Measurements from ENCODE around the gene EYS.

DNA sequence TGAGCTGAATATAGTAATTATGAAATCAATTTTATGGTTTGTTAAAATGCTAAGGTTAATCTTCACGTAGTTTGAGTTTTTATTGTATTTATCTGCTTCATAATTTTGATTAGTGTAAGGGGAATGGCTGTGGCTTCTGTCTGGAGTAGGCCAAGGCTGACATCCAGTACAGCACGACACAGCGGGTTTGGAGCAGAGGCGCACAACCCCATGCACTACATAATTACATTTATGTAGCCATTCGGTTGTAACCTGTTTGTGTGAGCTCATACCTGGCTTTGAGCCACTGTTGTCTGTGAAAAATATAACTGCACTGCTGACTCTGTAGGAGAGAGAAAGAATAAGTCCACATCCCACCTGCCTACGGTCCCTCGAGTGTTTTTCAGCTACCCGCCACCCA, 615.5 kb downstream of the EYS start:
- TF ChIP-seq GATA2 (IDR thresholded peaks at IDR 0.05; ENCODE audit: low read depth, low read length): no peak
- TF ChIP-seq GATA3 (IDR thresholded peaks at IDR 0.05; ENCODE audit: low read depth, low read length): no peak

Measured in SH-SY5Y (cell line).